ENCODE results near the gene KLK10.

KLK10 gene

GRCh38 chr19:51025809-51026553, 6.5 kb upstream of the KLK10 start:
- DNase-seq, result no peak

- DNase-seq, result no peak
Observed at GRCh38 chr19:51025401-51025800, 5.9 kb upstream of the KLK10 start.

- no peak for DNase-seq
Observed at GRCh38 chr19:51024924-51025323, 5.4 kb upstream of the KLK10 start.

GRCh38 chr19:51023946-51024345, 4.4 kb upstream of the KLK10 start:
- no peak for DNase-seq

- DNase-seq, result no peak
Observed at GRCh38 chr19:51022526-51022925, 3.0 kb upstream of the KLK10 start.

- peak; percentile 13 for DNase-seq
Observed at GRCh38 chr19:51020988-51021651, 1.6 kb upstream of the KLK10 start.

- no peak for DNase-seq
Observed at GRCh38 chr19:51018745-51019543, 565 bp downstream of the KLK10 start.

- DNase-seq, result no peak
Observed at GRCh38 chr19:51016798-51017683, 2.5 kb downstream of the KLK10 start.

- DNase-seq, result no peak
Observed at GRCh38 chr19:51015691-51016267, 3.7 kb downstream of the KLK10 start.

- DNase-seq, result no peak
Observed at GRCh38 chr19:51014242-51014641, 5.3 kb downstream of the KLK10 start.

- no peak for DNase-seq
Observed at GRCh38 chr19:51012661-51013190, 6.8 kb downstream of the KLK10 start.

- DNase-seq, result no peak
Observed at GRCh38 chr19:51010066-51010795, 9.3 kb downstream of the KLK10 start.

- no peak for DNase-seq
Observed at GRCh38 chr19:51009061-51009891, 10.2 kb downstream of the KLK10 start.

- no peak for DNase-seq
Observed at GRCh38 chr19:51007488-51007887, 12.0 kb downstream of the KLK10 start.

- DNase-seq, result no peak
Observed at GRCh38 chr19:51006406-51006805, 13.1 kb downstream of the KLK10 start.

GRCh38 chr19:51005248-51005647, 14.3 kb downstream of the KLK10 start:
- DNase-seq, result no peak

GRCh38 chr19:51003316-51003715, 16.2 kb downstream of the KLK10 start:
- DNase-seq, result no peak

GRCh38 chr19:51002542-51003311, 16.8 kb downstream of the KLK10 start:
- DNase-seq, result peak; percentile 4

GRCh38 chr19:51002089-51002532, 17.4 kb downstream of the KLK10 start:
- no peak for DNase-seq
